Glutamatergic neuron (in vitro differentiated cells): ENCODE data around the gene CAMTA2. TPM values are rescaled to one million over a fixed set of nuclear protein-coding genes. Genes with fewer than 3 reads are reported as not detected.
A peak's percentile ranks its signal among the peaks of the same experiment; 100 is the strongest.

Experiments used
- DNase-seq: peaks from one replicate; pipeline ENCODE4 v3.0.0; 2022
- H3K27ac Mint-ChIP-seq: one replicate; pipeline ENCODE4 v1.8.0; 2020; ENCODE audit warnings: mild to moderate bottlenecking, mixed read lengths, inconsistent platforms; ENCODE audit not compliant: unreplicated experiment
- H3K27me3 Mint-ChIP-seq: one replicate; pipeline ENCODE4 v1.8.0; 2020; ENCODE audit warnings: mild to moderate bottlenecking, moderate library complexity, mixed read lengths, inconsistent platforms; ENCODE audit not compliant: unreplicated experiment
- H3K36me3 Mint-ChIP-seq: one replicate; pipeline ENCODE4 v1.8.0; 2020; ENCODE audit warnings: mild to moderate bottlenecking, mixed read lengths, inconsistent platforms; ENCODE audit not compliant: unreplicated experiment
- H3K4me1 Mint-ChIP-seq: one replicate; pipeline ENCODE4 v1.8.0; 2020; ENCODE audit warnings: mild to moderate bottlenecking, low read depth, mixed read lengths, inconsistent platforms; ENCODE audit not compliant: unreplicated experiment
- H3K4me3 Mint-ChIP-seq: one replicate; pipeline ENCODE4 v1.8.0; 2020; ENCODE audit warnings: mild to moderate bottlenecking, mixed read lengths, inconsistent platforms; ENCODE audit not compliant: unreplicated experiment
- H3K9me3 Mint-ChIP-seq: one replicate; pipeline ENCODE4 v1.8.0; 2020; ENCODE audit warnings: mild to moderate bottlenecking, moderate library complexity, mixed read lengths, inconsistent platforms; ENCODE audit not compliant: unreplicated experiment
- CTCF ChIP-seq: fragments of 200-600 bp; sonication (generic); IDR thresholded peaks from one replicate; pipeline ENCODE4 v1.5.0; 2021; ENCODE audit not compliant: partially characterized antibody, unreplicated experiment
- total RNA-seq: library from RNA; stranded (reverse); fragmentation: NEBNext Ultra II Directional; extraction: Animal tissue kit (Norgen Biotek cat#: 25700); gene quantifications from one replicate; pipeline ENCODE4 v1.2.1, GENCODE V29; 2021; ENCODE audit not compliant: unreplicated experiment

The CAMTA2 gene
- total RNA-seq, 1 donor from 2014 or later, result 61.4 TPM

- H3K27me3 Mint-ChIP-seq, result peaks cover 16% of the 10 kb centered on the region
- H3K27ac Mint-ChIP-seq, result no peak overlapping the region
- DNase-seq, result no peak
- H3K9me3 Mint-ChIP-seq, result peaks cover 3% of the 10 kb centered on the region
- peak overlapping the region; percentile 72 for H3K4me3 Mint-ChIP-seq
- TF ChIP-seq CTCF, result no peak
- H3K36me3 Mint-ChIP-seq, result no peaks in the 10 kb centered on the region
- H3K4me1 Mint-ChIP-seq, result peaks cover 20% of the 10 kb centered on the region
Measured at GRCh38 chr17:4965311-4965986, 22.0 kb downstream of the CAMTA2 start.

- Mint-ChIP-seq H3K36me3 (no peaks in the 10 kb centered on the region), H3K9me3 (no peaks in the 10 kb centered on the region)
Measured at GRCh38 chr17:4960279-4960922, 27.1 kb downstream of the CAMTA2 start.

GRCh38 chr17:4959261-4959965, 28.1 kb downstream of the CAMTA2 start:
- no peak for TF ChIP-seq CTCF
- Mint-ChIP-seq H3K4me1 (peaks cover 4% of the 10 kb centered on the region), H3K27me3 (peaks cover 1% of the 10 kb centered on the region), H3K27ac (no peak overlapping the region), H3K36me3 (no peaks in the 10 kb centered on the region), H3K4me3 (no peak overlapping the region), H3K9me3 (no peaks in the 10 kb centered on the region)
- DNase-seq, result no peak

More at GRCh38 chr17:4960279-4960922, 27.1 kb downstream of the CAMTA2 start:
- no peak overlapping the region for H3K4me3 Mint-ChIP-seq
- no peak for DNase-seq
- no peak for TF ChIP-seq CTCF
- peaks cover 3% of the 10 kb centered on the region for H3K27me3 Mint-ChIP-seq
- H3K4me1 Mint-ChIP-seq, result peaks cover 6% of the 10 kb centered on the region
- no peak overlapping the region for H3K27ac Mint-ChIP-seq

- peaks cover 8% of the 10 kb centered on the region for H3K9me3 Mint-ChIP-seq
- no peak for TF ChIP-seq CTCF
- no peak overlapping the region for H3K4me3 Mint-ChIP-seq
- H3K27ac Mint-ChIP-seq, result no peak overlapping the region
- no peaks in the 10 kb centered on the region for H3K36me3 Mint-ChIP-seq
- H3K27me3 Mint-ChIP-seq, result peaks cover 4% of the 10 kb centered on the region
- DNase-seq, result no peak
- peaks cover 9% of the 10 kb centered on the region for H3K4me1 Mint-ChIP-seq
Measured at GRCh38 chr17:4958102-4958501, 29.4 kb downstream of the CAMTA2 start.
